OCI-LY3 (cell line): Measurements from ENCODE around the gene POU6F2.

ENCODE experiments used
- H2AFZ ChIP-seq: fragments of 200-600, 300-600 bp; shearing (Covaris generic); 2 replicates; pipeline ENCODE4 v1.6.0; 2014; ENCODE audit warnings: antibody characterized with exemption, low read depth, low read length
- H3K27ac ChIP-seq: fragments of 200-600, 300-600 bp; sonication (generic); 2 replicates; pipeline ENCODE4 v1.5.1; 2014; ENCODE audit warnings: mild to moderate bottlenecking, low read length, moderate library complexity, mixed read lengths
- H3K27me3 ChIP-seq: fragments of 200-600, 300-600 bp; sonication (generic); 2 replicates; pipeline ENCODE4 v1.6.1; 2014; ENCODE audit warnings: low read depth, low read length, mixed read lengths
- H3K36me3 ChIP-seq: fragments of 200-600, 300-600 bp; sonication (generic); replicated peaks from 2 replicates; pipeline ENCODE3; 2014; ENCODE audit warnings: low read depth, low read length, mixed read lengths
- H3K4me1 ChIP-seq: fragments of 300-600, 200-600 bp; sonication (generic); 2 replicates; pipeline ENCODE4 v1.6.1; 2014; ENCODE audit warnings: low read length, mixed read lengths
- H3K4me2 ChIP-seq: fragments of 200-600, 300-600 bp; sonication (generic); 2 replicates; pipeline ENCODE4 v1.6.1; 2014; ENCODE audit warnings: low read length, mixed read lengths
- H3K4me3 ChIP-seq: fragments of 300-600, 200-600 bp; sonication (generic); 2 replicates; pipeline ENCODE4 v1.5.1; 2014; ENCODE audit warnings: antibody characterized with exemption, mild to moderate bottlenecking, low read length, moderate library complexity
- H3K79me2 ChIP-seq: fragments of 300-600, 200-600 bp; shearing (Covaris generic); 2 replicates; pipeline ENCODE4 v1.6.1; 2014; ENCODE audit warnings: mild to moderate bottlenecking, low read length, mixed read lengths
- H3K9ac ChIP-seq: fragments of 300-600, 200-600 bp; shearing (Covaris generic); 2 replicates; pipeline ENCODE4 v1.6.0; 2014; ENCODE audit warnings: mild to moderate bottlenecking, low read length, moderate library complexity
- H3K9me3 ChIP-seq: fragments of 200-600, 300-600 bp; shearing (Covaris generic); 2 replicates; pipeline ENCODE4 v1.6.1; 2014; ENCODE audit warnings: low read length, mixed read lengths; ENCODE audit not compliant: insufficient read depth
- H4K20me1 ChIP-seq: fragments of 200-600, 300-600 bp; sonication (generic); 2 replicates; pipeline ENCODE4 v1.6.1; 2016; ENCODE audit warnings: low read length, mixed read lengths; ENCODE audit not compliant: insufficient read depth
- CTCF ChIP-seq: fragments of 200-600, 300-600 bp; sonication (generic); IDR thresholded peaks from 2 replicates; pipeline ENCODE4 v1.5.1; 2014; ENCODE audit warnings: antibody characterized with exemption, low read length, low read depth
- EZH2phosphoT487 ChIP-seq: fragments of 200-600 bp; shearing (Covaris generic); IDR thresholded peaks from 2 replicates; pipeline ENCODE4 v1.6.1; 2018; ENCODE audit warnings: antibody characterized with exemption, mixed run types, low read depth

Gene POU6F2

GRCh38 chr7:39133088-39133487 lies 155.4 kb downstream of the POU6F2 start:
- Histone ChIP-seq H4K20me1 (no peaks in the 10 kb centered on the region), H3K79me2 (no peaks in the 10 kb centered on the region), H2AFZ (no peak overlapping the region), H3K27ac (no peak overlapping the region), H3K27me3 (0 out of 2 replicates have a peak, but pooled peaks cover 2% of the 10 kb centered on the region), H3K9ac (no peak overlapping the region), H3K4me1 (no peaks in the 10 kb centered on the region), H3K4me2 (no peak overlapping the region), H3K4me3 (no peak overlapping the region), H3K9me3 (no peaks in the 10 kb centered on the region), H3K36me3 (no peaks in the 10 kb centered on the region)
- no peak for TF ChIP-seq EZH2phosphoT487
- TF ChIP-seq CTCF, result no peak

- Histone ChIP-seq H3K27me3 (0 out of 2 replicates have a peak, but pooled peaks cover 2% of the 10 kb centered on the region), H3K79me2 (no peaks in the 10 kb centered on the region)
Measured at GRCh38 chr7:39137480-39137879, 159.8 kb downstream of the POU6F2 start.

GRCh38 chr7:39142750-39143149 lies 165.0 kb downstream of the POU6F2 start:
- Histone ChIP-seq H3K27ac (no peak overlapping the region), H3K27me3 (peaks cover 16% of the 10 kb centered on the region), H3K36me3 (no peaks in the 10 kb centered on the region), H3K4me2 (no peak overlapping the region), H4K20me1 (no peaks in the 10 kb centered on the region), H3K9ac (no peak overlapping the region), H2AFZ (no peak overlapping the region), H3K79me2 (no peaks in the 10 kb centered on the region), H3K4me3 (no peak overlapping the region), H3K4me1 (no peaks in the 10 kb centered on the region), H3K9me3 (no peaks in the 10 kb centered on the region)
- TF ChIP-seq EZH2phosphoT487 (no peak), CTCF (no peak)

More at GRCh38 chr7:39137480-39137879, 159.8 kb downstream of the POU6F2 start:
- H3K4me1 ChIP-seq, result no peaks in the 10 kb centered on the region
- no peaks in the 10 kb centered on the region for H3K36me3 ChIP-seq
- H3K4me2 ChIP-seq, result no peak overlapping the region
- H3K27ac ChIP-seq, result no peak overlapping the region
- no peak overlapping the region for H2AFZ ChIP-seq
- no peaks in the 10 kb centered on the region for H3K9me3 ChIP-seq
- TF ChIP-seq CTCF (no peak), EZH2phosphoT487 (no peak)
- no peaks in the 10 kb centered on the region for H4K20me1 ChIP-seq
- no peak overlapping the region for H3K9ac ChIP-seq
- no peak overlapping the region for H3K4me3 ChIP-seq

- no peaks in the 10 kb centered on the region for H3K79me2 ChIP-seq
- H3K27ac ChIP-seq, result no peak overlapping the region
- no peaks in the 10 kb centered on the region for H3K4me1 ChIP-seq
- no peaks in the 10 kb centered on the region for H4K20me1 ChIP-seq
- peaks cover 16% of the 10 kb centered on the region for H3K27me3 ChIP-seq
- no peak overlapping the region for H3K4me2 ChIP-seq
- H2AFZ ChIP-seq, result no peak overlapping the region
- H3K9me3 ChIP-seq, result no peaks in the 10 kb centered on the region
- no peaks in the 10 kb centered on the region for H3K36me3 ChIP-seq
- no peak for TF ChIP-seq EZH2phosphoT487
- no peak for TF ChIP-seq CTCF
- no peak overlapping the region for H3K4me3 ChIP-seq
- H3K9ac ChIP-seq, result no peak overlapping the region
Measured at GRCh38 chr7:39144420-39144819, 166.7 kb downstream of the POU6F2 start.
